AG08396 (cell line): ENCODE results near the gene MAD1L1.
"Not testable (repeated sequence)": the region's sequence is repeated elsewhere in the genome, so short reads cannot be mapped to it uniquely, and the experiment has no call there.

Experiments
- DNase-seq: peaks from one replicate; pipeline ENCODE4 v3.0.0; 2012; ENCODE audit warnings: low spot score, mixed read lengths

MAD1L1 gene

DNA sequence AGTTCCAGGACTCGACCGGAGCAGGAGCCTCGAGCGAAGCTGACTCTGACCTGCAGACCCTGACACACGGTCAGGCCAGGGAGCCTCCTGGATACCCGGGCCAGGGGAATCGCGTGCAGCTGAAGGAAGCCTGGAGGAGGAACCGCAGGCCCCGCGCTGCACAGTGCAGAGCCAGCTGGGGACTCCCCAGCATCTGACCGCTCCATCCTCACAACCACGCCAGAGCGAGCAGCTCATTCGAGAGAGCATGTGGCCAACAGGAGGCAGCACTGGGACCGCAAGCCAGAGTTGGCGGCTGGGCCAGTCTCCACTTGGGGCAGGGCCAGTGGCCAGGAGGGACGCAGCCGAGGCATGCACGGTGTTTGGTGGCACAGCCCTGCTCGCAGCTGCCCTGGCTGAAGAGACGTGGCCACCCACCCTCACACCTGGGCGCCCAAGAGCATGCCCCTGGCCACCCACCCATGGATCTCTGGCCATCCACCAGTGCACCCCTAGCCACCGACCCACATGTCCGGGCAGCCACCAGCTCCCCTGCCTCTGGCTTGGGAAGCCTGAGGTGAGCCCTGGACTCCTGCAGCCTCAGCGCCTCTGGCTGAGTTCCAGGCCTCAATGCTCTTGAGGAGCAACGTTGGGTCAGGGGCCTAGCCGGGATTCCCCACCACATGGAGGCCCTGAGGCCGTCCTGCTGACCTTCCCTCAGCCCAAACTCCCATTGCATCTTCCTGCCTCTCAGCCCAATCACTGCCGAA lies 348.7 kb downstream of the MAD1L1 start:
- DNase-seq: no peak

DNA sequence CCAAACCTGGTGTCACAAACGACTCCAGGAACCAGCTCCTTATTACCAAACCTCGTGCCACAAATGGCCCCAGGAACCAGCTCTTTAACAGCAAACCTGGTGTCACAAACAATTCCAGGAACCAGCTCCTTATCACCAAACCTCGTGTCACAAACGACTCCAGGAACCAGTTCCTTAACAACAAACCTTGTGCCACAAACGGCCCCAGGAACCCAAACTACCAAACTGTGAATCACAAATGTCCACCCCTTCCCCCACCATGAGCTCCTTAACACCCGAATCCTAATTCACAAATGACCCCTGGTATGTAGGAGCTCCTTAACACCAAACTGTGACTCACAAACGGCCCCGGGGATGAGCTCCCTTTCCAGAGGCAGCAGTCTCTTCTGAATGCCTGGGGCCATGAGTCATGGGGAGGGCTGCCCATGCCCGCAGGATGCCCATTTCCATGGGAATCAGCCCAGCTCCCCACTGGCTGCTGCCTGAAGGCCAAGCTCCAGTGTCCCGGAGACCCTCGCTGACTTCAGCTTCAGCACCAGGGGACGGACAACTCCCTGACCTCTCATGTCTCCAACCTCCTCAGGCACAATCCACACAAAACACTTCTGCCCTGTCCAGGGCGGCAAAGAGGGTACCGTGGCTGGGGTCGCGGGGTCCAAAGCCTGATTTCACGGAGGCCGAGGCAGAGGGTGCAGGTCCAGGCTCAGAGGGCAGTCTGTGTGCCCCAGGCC lies 349.5 kb downstream of the MAD1L1 start:
- DNase-seq: peak; percentile 97

DNA sequence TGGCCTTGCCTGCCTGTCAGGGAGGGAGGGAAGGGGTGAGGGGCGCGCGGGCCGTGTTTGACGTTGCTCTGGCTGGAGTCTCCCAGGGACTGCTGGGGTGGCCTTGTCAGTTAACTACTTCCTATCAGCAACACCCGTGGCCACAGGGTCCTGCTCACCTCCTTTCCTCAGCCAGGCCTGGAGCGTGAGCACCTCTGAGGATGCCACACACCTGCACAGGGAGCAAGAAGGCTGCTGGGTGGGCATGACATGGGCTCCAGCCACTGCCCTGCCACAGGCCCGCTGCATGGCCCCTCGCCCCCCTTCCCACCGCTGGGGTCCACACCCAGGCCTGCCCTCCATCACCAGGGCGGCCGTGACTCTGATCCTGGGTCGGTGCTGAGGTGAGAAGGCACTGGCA lies 350.3 kb downstream of the MAD1L1 start:
- no peak for DNase-seq

DNA sequence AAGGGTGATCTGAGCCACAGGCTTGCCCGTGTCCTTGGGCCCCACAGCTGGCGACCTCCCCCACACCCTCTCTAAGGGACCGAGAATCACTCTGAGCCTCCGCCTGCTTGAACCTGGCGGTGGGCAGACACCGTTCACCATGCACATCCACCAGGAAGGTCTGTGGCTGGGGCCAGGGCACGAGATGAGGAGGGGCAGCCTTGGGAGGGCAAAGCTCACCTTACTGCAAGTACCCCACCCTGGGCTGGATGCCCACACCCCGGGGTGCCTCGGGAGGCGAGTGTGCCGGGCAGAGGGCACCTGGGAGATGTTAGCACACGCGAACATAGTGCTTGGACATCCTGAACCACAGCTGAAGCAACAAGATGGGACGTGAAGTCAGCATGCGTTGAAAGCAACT lies 350.8 kb downstream of the MAD1L1 start:
- DNase-seq: no peak

DNA sequence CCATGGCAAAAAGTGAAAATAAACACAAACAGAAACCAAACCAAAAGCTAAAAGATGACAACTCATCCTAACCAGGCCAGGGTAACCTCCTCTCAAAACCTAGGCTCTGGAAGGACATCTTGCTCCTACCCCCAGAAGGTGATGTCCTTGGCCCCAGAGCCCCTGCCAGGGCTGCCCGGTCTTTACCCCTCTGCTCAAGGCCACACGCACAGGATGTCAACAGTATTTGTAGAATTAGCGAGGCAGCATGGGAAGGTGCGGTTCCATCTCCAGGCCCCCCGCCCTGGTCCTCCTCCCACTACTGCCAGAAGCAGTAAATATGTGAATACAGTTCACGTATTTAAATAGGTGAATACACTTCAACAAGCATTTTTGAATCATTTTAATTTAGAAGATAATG lies 356.1 kb downstream of the MAD1L1 start:
- not testable (repeated sequence) for DNase-seq

DNA sequence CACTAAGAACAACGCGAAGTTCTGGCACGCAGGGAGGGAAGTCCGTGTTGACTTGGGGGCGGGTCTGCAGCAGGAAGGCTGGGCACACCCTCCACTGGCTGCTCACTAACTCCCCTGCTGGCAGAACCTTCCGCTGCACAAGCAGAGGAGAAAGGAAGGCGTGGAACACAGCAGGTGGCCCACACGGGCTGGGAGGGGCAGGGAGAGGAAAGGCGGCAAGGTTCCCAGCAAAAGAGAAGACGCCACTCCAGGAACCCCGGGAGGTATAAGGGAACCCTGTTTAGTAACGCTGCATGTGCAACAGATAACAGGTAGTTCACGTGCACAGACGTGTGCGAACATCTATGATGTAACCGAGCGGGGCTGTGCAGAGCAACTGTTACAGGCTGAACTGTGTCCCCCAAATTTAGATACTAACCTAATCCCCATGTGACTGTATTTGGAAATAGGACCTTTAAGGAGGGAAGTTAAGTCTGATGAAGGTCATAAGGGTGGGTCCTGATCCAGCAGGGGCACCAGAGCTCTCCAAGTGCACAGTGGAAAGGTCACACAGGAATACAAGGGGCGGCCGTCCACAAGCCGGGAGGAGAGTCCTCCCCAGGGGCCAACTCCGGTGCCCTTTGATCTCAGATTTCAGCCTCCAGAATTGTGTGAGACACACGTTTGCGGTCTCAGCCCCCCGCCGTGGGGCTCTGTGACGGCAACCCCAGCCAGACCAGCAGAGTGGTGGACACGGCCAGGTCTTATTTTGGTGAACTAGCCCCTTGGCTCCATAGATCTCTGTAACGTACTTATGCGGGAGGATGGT lies 357.1 kb downstream of the MAD1L1 start:
- DNase-seq: not testable (repeated sequence)

DNA sequence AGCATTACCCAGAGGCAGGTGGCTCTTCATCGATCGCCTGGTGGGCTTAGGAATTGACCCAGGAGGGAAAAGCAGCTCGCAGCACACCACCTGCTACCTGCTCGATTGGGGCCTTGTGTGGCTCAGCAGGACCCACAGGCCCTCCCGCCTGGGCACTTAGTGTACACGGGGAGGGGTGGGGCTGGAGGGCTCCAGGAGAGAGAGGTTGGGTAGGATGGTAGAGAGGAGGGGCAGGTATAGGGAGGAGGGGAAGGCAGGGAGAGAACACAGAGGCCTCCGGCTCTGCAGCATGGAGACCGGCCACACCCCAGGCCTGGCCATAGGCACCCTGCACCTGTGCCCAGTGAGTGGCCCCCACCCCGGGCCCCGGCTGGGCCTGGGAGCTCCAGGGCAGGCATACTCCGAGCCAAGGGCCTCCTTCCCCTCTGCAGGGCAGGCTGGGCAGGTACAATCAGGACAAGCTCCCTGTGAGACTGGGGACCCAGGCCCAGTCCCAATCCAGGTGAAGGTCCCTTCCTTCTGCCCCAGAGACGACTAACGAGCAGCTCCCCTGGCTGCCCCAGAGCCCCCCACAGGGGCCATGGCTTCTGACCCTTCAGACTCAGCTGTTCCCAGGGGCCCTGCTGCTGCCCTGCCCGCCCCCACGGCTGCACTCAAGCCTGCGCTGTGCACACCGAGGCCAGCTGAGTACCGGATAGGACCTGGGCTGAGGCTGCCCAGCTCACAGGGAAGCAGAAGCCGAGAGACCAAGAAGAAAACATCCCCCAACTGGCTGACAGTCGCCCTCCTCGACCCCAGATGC lies 358.0 kb downstream of the MAD1L1 start:
- not testable (repeated sequence) for DNase-seq

DNA sequence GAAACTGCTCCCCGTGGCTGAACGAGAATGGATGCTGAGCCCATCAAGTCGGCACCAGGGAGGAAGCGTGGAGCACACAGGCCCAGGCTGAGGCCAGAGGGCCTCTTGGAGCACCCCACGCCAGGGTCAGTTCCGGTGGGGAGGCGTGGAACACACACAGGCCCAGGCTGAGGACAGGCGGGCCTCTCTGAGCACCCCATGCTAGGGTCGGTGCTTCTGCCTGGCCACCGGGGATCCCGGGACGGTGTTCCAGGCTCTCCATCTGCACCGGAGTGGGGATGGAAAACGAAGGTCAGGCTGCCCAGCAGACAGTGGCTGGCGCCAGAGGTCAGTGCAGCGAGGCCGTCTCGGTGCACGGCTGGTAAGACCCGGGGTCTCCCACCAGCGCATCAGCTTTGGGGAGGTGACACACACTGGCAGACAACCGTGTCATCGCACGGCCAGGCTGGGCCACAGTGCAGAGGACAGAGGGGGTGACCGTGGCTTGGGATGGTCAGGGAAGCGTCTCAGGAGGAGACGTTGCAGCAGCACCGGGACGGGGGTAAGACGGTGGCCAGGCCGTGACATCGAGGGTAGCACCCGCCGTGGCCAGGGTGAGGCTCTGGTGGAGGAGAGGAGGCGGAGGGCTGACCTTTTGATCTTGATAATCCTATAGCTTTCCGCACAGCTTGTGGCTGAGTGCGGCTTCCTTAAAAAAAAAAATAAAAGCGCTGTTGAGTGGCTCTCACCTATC lies 358.7 kb downstream of the MAD1L1 start:
- no peak for DNase-seq

DNA sequence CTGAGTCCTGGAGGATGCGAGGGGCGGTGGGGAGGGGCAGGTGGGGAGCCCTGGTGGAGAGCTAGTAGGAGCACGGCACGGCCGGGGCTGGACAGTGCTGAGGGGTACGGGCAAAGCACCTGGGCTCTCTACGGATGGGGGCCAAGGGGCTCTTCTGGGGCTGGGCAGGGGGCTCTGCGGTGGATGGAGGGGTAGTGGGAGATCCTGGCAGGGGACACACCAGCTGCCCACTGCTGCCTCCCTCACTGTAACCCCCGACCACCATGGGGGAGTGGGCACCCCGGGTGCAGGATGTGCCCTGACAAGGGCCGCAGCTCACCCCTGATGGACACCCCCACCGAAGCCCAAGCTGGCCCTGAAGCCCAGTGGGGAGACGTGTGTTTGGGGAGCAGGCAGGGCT lies 359.3 kb downstream of the MAD1L1 start:
- no peak for DNase-seq

DNA sequence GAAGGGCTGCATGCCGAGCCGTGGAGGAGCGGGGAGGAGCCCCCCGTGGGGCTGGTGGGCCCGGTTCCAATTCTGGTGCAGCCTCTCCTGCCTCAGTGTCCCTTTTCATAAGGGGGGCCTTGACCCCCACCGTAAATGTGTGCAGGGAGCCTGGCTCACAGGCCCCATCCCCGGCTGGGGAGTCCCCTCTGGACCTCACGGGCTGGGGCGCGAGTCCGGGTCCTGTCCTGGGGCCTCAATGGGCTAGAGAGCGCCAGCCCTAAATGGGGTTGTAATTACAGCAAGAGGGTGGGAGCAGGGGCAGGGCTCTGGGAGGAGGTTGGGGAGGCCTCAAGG lies 359.7 kb downstream of the MAD1L1 start:
- no peak for DNase-seq

DNA sequence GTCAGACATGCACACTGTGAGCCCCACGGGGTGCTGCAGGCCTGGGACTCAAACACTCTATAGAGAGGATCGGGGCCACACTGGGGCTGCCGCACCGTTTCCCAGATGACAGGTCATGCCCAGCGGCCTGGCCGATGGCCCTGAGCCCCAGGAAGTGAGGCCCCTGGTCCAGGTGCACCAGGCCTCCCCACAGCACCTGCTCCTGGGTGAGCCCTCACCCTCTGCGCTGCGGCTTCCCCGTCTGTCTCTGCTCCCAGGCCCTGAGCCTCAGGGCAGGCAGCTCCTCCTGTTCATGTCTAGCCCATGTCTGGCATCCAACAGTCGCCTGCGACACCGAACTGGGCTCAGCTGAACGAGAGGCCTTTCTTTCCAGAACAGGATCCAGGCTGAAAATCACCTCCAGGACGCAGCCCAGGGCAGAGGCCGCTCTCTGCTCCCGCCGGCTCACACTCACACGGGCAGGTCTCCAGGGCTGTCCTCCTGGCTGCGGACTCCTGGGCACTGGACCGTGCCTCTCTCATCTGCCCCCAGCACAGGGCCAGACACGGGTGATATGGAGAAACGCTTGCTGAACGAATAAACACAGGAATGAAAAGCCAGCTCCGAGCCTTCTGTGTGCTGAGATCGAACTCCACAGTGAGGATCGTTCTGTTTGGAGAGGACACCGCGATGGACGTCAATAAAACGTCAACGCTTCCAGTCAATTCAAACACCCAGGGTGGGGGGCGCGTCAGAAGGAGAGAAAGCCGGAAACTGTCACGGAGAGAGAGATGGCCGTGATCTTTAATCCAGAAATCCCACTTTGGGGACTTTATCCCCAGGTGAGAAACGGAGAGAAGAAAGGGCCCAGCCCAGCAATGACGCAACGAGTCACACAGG lies 360.3 kb downstream of the MAD1L1 start:
- DNase-seq: no peak

DNA sequence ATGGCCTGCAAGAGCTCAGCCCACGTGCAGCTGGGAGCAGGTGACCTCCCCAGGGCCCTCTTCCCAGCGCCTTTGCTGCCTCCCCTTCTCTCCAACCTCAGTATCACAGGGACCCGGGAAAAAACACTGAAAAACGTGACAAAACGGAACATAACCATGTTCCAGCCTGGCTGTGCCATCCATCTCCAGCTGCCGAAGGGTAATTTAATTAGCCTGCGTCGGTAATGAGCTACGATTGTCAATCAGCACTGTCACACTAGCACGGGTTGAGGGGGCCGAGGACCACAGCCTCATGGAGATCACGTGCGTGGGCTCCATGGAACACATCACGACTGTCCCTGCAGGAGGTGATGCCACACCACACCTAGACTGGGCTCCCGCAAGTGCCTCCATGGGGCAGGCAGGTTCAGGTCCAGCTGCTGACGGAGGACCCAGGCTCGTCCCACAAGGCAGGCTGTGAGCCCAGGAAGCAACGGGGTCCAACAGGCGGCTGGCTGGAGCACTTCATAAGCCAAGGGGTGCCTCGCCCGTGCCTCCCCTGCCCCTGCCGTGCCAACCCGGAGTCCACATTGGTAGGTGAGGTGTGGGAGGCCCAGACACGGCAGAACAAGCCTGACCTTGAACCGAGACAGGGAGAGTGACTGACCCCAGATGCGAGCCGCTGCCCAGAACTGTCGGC lies 363.2 kb downstream of the MAD1L1 start:
- no peak for DNase-seq

DNA sequence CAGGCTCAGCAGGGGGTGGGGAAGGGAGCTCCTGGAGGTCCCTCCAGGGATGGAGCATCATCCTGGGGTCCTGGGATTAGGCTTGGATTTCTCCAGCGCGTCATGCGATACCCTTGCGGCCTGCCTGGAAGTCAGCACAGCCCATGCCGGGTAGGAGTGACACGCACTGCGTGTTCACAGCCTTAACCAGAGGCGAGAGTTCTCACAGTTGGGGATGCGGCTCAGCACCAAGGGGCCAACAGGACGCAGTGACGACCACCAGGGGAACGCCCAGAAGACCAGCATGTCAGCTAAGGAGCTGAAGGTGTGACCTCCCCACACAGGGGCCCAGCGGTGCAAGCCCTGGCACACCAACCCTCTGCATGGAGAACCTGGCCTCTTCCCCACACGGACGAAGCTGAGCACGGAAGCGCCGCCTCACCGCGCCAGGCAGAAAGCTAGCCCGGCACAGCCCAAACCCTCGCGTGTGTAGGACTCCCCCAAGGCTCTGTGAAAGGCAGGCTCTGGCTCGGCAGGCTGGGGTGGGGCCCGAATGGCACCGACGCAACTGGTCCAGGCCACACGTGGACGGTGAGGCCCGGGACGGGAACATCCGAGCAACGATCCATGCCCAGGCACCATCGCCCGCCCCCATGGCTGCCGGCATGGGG lies 364.1 kb downstream of the MAD1L1 start:
- DNase-seq: no peak

DNA sequence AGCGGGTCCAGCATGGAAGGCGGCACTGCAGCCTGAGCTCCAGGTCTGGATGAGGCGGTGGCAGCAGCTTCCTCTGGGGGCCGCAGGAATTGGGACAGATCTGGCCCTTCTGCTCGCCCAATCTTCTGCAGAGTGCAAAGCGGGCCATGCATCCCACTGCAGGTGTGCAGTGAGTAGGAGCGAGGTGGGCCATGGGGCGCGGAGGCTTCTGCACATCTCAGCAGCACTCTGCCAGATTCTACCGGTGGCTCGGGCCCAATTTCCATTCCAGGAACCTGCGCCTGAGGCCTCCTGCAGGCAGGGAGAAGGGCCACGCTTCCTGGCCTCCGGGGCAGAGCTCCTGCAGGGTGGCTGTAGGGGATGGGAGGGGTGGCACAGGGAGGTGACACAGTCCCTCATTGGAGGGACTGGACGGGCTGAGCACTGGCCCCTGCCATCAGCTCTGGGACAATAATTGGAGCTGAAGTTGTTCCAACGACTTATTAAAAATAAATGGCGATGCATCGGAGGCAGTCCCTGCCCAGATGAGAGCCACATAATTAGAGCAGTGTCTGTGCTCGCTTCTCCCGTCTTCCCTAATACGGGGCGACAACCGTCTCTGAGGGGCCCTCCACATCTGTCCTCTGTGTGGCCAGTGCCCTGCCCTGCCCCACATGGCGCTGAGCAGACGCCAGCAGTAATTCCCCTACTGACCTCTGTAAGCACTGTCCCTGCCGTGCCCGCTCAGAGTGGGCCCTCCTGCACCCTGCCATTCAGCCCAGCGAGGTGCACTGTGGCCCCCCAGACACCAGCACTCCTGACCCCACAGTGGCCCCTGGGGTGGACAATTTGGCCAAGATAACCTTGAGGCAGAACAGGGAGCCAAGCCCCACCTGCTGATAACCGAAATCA lies 365.1 kb downstream of the MAD1L1 start:
- DNase-seq: no peak

DNA sequence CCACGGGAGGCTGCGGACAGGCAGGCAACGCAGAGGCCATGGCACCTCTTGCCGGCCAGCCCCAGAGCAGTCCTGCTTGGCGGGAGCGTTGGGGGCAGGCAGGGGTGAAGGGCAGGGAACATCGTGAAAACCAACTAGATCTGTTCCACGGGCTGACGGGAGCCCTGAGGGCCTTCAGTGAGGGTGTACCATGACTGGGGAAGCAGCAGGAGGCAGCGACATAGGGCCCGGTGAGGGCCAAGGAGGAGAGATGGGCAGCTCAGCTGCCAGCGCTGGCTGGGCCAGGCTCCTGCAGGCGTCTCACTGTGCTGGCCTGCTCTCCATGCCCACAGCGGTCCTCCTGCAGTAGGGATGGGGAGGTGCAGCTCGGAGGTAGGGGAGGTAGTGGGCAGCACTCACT lies 366.1 kb downstream of the MAD1L1 start:
- DNase-seq: no peak

DNA sequence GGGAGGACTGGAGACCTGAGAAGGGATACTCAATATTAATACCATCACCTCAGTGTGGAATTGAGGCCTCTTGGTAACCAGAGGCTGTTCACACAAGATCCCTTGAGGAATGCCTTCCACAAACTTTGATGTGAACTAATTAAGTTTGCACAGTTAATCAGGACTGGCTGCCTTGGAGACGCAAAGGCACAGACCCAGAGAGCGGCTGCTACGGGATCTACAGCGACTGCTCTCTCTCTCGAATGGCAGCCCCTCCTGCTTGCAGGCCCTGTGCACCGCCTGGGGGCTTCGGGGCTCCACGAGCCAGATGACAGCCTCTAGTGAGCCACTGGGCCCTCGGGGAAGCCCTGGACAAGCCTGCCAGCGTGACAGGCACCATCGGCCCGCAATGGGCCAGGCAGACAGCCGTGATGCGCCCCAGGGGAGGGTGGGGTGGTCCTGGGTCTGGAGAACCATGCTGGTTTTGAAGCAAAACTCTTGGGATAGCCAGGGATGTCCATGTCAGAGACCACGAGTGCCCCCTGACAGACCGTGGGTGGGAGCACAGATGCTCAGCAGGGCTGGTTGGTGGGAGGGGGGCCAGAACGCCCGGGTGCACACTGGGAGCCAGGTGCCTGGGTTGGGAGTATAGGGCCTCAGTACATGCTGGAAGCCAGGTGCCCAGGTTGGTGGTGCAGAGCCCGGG lies 367.0 kb downstream of the MAD1L1 start:
- no peak for DNase-seq

DNA sequence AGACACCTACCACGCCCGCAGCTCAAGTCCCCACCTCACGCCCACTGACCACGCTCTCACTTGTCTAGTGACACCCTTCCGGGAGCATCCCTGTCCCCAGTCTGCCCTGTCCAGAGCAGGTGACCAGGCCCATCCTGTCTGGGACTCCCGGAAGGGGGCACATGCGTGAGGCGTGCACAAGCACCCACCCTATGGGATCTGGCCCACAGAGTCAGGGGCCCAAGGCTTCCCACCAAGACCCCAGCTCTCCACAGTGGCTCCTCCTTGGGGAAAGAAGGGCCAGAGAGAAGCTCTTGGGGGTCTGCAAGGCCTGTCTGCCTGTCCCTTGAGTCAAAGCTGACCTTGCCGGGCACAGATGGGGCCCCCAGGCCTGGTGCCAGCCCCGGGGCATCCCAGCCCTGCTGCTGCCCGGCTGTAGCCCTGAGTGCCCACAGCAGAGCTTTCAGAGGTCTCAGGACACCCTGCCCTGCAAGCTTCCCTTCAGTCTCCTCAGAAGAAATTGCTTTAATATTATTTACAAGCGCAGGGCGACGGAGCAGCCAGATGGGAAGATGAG lies 367.7 kb downstream of the MAD1L1 start:
- DNase-seq: no peak
